ENCODE results near the gene CDH9.

DNA sequence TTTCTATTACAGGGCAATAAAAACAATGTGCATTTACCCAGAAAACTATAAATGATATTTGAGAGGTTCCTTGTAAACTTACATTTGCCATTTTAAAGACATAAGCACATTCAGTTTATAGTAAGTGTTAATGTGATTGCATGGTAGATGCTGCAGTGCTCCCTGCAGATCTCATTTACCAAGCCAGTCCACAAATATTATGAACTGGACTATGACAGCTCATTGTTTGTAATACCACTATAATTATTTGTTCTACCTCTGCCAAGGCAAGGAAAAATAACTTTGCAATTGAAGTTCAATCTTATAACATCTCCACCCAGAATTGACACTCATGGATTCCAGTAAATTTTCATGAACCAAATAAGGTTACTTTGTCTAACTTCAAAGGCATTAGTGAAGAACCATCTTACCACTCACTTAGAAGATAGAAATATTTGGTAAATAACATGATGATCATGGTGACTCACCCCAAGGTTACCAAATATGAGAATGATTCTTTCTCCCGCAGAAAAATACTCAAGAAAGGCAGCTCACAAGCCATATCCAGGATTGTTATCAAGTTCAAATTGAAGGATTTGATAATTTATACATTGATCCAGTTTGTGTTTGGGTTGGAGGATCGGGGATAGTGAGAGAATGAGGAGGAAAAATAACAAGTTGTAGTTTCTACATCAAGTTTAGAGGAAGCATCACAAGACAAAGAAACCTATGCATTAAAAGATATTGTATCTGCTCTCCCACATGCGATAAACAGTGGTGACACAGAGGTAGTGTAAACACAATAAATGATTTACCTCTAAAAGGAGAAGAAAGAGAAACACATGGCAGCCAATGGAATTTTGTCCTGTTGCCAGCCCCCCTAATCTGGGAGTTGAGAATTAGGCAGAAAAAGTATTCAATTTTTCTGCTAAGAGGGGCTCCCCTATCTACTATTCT is 29.5 kb downstream of the CDH9 start:
- no peak for TF ChIP-seq FOXK2 (IDR thresholded peaks at IDR 0.05)
- TF ChIP-seq NFRKB (IDR thresholded peaks at IDR 0.05), result no peak
- TF ChIP-seq HDGF (IDR thresholded peaks at IDR 0.05; ENCODE audit: borderline replicate concordance), result no peak
- no peak for TF ChIP-seq SUZ12 (IDR thresholded peaks at IDR 0.05)
- TF ChIP-seq CTBP1 (IDR thresholded peaks at IDR 0.05; ENCODE audit: borderline replicate concordance), result no peak
- TF ChIP-seq TARDBP (IDR thresholded peaks at IDR 0.05), result no peak
- TF ChIP-seq SP1 (IDR thresholded peaks at IDR 0.05), result no peak
- no peak for TF ChIP-seq ELF4 (IDR thresholded peaks at IDR 0.05)
- no peak for TF ChIP-seq ZNF384 (IDR thresholded peaks at IDR 0.05)
- TF ChIP-seq FOXM1 (IDR thresholded peaks at IDR 0.05; ENCODE audit: borderline replicate concordance), result no peak
- no peak for TF ChIP-seq BHLHE40 (IDR thresholded peaks at IDR 0.05; ENCODE audit: borderline replicate concordance)
- no peak for TF ChIP-seq LEF1 (IDR thresholded peaks at IDR 0.05; ENCODE audit: borderline replicate concordance)
- TF ChIP-seq L3MBTL2 (conservative IDR thresholded peaks at IDR 0.05), result no peak
- TF ChIP-seq, protein P1, sequence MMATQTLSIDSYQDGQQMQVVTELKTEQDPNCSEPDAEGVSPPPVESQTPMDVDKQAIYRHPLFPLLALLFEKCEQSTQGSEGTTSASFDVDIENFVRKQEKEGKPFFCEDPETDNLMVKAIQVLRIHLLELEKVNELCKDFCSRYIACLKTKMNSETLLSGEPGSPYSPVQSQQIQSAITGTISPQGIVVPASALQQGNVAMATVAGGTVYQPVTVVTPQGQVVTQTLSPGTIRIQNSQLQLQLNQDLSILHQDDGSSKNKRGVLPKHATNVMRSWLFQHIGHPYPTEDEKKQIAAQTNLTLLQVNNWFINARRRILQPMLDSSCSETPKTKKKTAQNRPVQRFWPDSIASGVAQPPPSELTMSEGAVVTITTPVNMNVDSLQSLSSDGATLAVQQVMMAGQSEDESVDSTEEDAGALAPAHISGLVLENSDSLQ (IDR thresholded peaks at IDR 0.05), result no peak

Data from HEK293T (cell line).